ENCODE results near the gene AURKA. TPM values are rescaled to one million over a fixed set of nuclear protein-coding genes. Genes with fewer than 3 reads are reported as not detected.

The AURKA gene
- total and polyA plus RNA-seq, 7 donors = 1.2 to 25.1 (median 3.0) TPM

DNA sequence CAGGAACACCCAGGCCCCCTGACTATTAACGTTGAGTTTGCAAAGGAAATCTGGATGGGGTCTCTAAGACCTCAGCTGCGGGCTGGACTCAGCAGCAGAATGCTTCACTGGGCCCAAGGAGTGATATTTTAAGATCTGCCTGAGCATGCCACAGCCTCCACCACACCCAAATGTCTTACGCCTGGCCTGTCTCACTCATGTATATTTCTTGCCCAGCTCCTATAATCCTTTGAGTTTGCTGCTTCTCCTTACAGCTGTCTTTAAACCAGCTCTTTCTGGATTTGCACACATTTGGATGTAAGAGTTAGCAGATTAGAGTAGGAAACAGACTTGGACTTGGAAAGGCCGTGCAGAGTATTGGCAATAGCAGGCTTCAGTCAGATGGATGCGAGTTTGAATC, 36.4 kb upstream of the AURKA start:
- intact Hi-C loops (cut with DNase I) = no loop called here
- no peak for DNase-seq
- H3K4me1 ChIP-seq = peaks cover 0 to 11% (median 0%) of the 10 kb centered on the region in 4 donors
- H3K9me3 ChIP-seq = no peaks in the 10 kb centered on the region
- H3K4me3 ChIP-seq = no peak overlapping the region
- WGBS, 2 donors = 87 to 88% methylated on average over 5 of the region's 5 CpGs
- H3K27ac ChIP-seq = no peak overlapping the region
- no peaks in the 10 kb centered on the region for H3K27me3 ChIP-seq
- TF ChIP-seq POLR2AphosphoS5 (IDR thresholded peaks at IDR 0.05) (no peak), EP300 (IDR thresholded peaks at IDR 0.05) (no peak), POLR2A (IDR thresholded peaks at IDR 0.05) (no peak)
- TF ChIP-seq, protein P1, sequence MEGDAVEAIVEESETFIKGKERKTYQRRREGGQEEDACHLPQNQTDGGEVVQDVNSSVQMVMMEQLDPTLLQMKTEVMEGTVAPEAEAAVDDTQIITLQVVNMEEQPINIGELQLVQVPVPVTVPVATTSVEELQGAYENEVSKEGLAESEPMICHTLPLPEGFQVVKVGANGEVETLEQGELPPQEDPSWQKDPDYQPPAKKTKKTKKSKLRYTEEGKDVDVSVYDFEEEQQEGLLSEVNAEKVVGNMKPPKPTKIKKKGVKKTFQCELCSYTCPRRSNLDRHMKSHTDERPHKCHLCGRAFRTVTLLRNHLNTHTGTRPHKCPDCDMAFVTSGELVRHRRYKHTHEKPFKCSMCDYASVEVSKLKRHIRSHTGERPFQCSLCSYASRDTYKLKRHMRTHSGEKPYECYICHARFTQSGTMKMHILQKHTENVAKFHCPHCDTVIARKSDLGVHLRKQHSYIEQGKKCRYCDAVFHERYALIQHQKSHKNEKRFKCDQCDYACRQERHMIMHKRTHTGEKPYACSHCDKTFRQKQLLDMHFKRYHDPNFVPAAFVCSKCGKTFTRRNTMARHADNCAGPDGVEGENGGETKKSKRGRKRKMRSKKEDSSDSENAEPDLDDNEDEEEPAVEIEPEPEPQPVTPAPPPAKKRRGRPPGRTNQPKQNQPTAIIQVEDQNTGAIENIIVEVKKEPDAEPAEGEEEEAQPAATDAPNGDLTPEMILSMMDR (IDR thresholded peaks at IDR 0.05) = no peak
- no peaks in the 10 kb centered on the region for H3K36me3 ChIP-seq

DNA sequence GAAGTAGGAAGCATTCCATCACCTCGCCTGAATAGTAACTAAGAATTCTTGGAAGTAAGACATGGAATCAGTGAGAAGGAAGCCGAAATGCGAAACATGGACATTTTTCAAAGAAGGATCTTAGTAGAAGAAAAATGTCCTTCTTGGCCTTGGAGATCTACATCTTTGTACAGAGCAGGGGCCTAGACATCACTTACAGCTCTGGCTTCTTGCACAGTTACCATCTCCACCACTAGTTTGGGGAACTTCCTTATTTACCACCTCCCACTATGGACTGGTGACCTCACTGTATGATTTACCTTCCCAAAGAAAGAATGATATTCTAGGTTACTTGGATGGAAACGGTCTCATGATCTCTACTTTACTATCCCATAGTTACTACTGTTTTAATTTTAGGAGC, 35.8 kb upstream of the AURKA start:
- DNase-seq = no peak
- Histone ChIP-seq H3K36me3 (no peaks in the 10 kb centered on the region), H3K4me1 (peaks cover 0 to 8% (median 0%) of the 10 kb centered on the region in 4 donors), H3K9me3 (no peaks in the 10 kb centered on the region), H3K27me3 (no peaks in the 10 kb centered on the region), H3K27ac (no peak overlapping the region), H3K4me3 (no peak overlapping the region)
- intact Hi-C loops (cut with DNase I) = no loop called here
- 83 to 86% methylated on average over 4 of the region's 4 CpGs for WGBS, 2 donors
- TF ChIP-seq POLR2A (IDR thresholded peaks at IDR 0.05) (no peak), EP300 (IDR thresholded peaks at IDR 0.05) (no peak), POLR2AphosphoS5 (IDR thresholded peaks at IDR 0.05) (no peak)
- TF ChIP-seq, protein P1 (IDR thresholded peaks at IDR 0.05) = no peak

DNA sequence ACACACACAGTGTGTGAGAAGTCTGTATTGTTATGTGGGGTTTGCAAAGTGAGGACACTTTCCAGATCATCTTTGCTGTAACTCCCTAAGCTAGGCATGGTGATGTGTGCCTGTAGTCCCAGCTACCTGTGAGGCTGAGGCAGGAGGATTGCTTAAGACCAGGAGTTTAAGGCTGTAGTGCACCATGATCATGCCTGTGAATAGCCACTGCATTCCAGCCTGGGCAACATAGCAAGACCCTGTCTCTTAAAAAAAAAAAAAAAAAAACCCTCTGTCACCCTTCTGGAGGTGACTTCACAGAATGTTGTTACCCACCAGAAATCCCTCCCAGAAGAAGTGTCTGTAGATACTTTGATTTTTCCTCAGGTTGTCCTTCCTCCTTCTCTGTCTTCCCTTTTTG, 34.9 kb upstream of the AURKA start:
- intact Hi-C loops (cut with DNase I) = no loop called here
- Histone ChIP-seq H3K4me3 (no peak overlapping the region), H3K36me3 (no peaks in the 10 kb centered on the region), H3K27me3 (no peaks in the 10 kb centered on the region), H3K9me3 (no peaks in the 10 kb centered on the region), H3K27ac (no peak overlapping the region), H3K4me1 (peaks cover 0 to 8% (median 0%) of the 10 kb centered on the region in 4 donors)
- DNase-seq = no peak
- TF ChIP-seq POLR2A (IDR thresholded peaks at IDR 0.05) (no peak), POLR2AphosphoS5 (IDR thresholded peaks at IDR 0.05) (no peak), EP300 (IDR thresholded peaks at IDR 0.05) (no peak)
- TF ChIP-seq, protein P1 (IDR thresholded peaks at IDR 0.05) = no peak

DNA sequence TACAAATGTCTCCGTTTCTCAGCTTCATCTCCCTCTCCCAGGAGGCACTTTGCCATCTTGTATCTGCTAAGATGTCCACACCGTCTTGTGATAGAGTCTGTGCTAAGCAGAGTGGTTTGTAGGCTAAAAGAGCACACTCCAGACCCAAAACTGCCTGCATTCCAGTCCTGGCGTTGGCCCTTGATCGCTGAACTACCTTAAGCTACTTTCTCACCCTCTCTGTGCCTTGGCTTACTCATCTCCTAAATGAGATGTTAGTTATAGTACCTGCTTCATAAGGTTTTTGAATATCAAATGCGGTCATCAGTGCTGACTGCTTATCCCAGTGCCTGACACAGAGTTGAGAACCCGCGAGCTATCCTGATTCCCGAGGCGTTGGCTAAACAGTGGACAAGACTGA, 34.0 kb upstream of the AURKA start:
- Histone ChIP-seq H3K27ac (no peak overlapping the region), H3K4me3 (no peak overlapping the region), H3K9me3 (no peaks in the 10 kb centered on the region), H3K36me3 (no peaks in the 10 kb centered on the region), H3K4me1 (peaks cover 0 to 8% (median 0%) of the 10 kb centered on the region in 4 donors), H3K27me3 (no peaks in the 10 kb centered on the region)
- TF ChIP-seq POLR2AphosphoS5 (IDR thresholded peaks at IDR 0.05) = no peak
- TF ChIP-seq POLR2A (IDR thresholded peaks at IDR 0.05) = no peak
- TF ChIP-seq EP300 (IDR thresholded peaks at IDR 0.05) = no peak
- TF ChIP-seq, protein P1 (IDR thresholded peaks at IDR 0.05) = no peak
- DNase-seq = no peak
- WGBS, 2 donors = 93 to 94% methylated on average over 9 of the region's 9 CpGs
- intact Hi-C loops (cut with DNase I) = no loop called here

DNA sequence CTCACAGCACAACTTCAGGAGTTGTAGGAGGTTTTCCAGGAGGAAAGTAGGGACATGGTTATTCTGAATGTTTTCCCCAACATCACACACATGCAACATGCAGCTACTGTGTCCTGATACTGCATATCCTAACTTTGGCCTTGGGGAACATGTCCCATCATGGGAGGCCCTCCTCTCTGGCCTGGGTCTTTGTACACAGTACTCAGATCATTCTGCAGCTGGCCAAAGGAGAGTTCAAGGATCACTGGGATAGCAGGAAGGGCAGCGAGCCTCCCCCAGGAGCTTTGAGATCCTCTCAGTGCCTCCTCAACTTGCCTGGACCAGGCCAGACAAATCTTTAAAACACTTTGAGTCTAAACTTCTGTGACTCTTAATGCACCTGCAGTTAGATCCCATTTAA, 32.9 kb upstream of the AURKA start:
- WGBS, 2 donors = 83 to 84% methylated on average over 1 of the region's 1 CpG
- H3K27ac ChIP-seq = no peak overlapping the region
- TF ChIP-seq POLR2AphosphoS5 (IDR thresholded peaks at IDR 0.05) = no peak
- TF ChIP-seq, protein P1 (IDR thresholded peaks at IDR 0.05) = no peak
- no peak for TF ChIP-seq POLR2A (IDR thresholded peaks at IDR 0.05)
- no peak for TF ChIP-seq EP300 (IDR thresholded peaks at IDR 0.05)
- DNase-seq = no peak
- H3K36me3 ChIP-seq = no peaks in the 10 kb centered on the region
- H3K4me3 ChIP-seq = no peak overlapping the region
- H3K9me3 ChIP-seq = no peaks in the 10 kb centered on the region
- H3K4me1 ChIP-seq = peaks cover 0 to 1% (median 0%) of the 10 kb centered on the region in 4 donors
- H3K27me3 ChIP-seq = no peaks in the 10 kb centered on the region
- intact Hi-C loops (cut with DNase I) = no loop called here
